GM10847 (cell line): ENCODE measurements around the gene BCAP31.

Experiments
- POLR2A ChIP-seq: IDR thresholded peaks from 2 replicates; pipeline ENCODE4 v1.6.1; 2011; ENCODE audit not compliant: insufficient read length; ENCODE audit errors: extremely low read depth

The BCAP31 gene

DNA sequence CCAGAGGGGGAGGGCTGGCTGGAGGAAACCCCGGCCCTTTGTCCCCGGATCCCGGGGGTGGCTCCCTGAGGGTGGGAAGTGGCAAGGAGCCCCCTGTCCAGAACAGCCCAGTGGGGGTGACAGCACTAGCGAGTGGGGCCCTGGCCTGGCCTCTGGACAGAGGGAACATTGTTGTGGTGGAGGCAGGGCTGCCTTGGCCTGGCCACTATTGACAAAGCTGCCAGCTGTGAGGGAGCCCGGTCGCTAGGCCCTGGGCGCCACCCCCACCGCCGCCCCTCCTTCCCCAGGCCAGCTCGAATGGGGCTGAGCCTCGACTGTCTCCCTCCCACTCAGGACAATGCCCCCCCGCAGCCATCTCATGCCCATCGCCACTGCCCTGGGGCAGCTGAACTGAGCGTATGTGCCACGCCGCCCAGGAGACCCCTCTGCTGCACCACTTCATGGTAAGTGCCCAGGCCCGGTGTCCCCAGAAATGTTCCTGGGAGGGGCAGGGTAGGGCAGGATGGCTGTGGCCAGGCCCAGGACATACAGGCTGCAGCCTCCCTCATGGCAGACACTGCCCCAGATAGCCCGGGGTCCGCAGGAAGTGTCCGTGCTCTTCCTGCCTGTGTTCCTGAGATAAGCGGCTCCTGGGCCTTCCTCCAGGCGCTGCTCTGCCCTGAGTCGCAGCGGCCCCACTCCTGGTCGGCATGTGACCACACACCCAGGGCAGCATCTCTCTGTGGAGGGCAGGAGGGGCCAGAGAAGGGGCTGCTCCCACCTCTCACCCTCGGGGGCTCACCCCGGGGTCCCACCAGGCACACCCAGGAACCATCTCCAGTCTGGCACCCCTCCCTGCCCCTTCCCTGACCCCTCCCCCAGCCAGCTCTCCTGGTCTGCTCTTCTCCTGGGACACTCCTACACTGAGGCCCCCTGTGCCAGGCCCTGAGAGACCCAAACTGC lies 41.2 kb upstream of the BCAP31 start:
- TF ChIP-seq POLR2A, result no peak

DNA sequence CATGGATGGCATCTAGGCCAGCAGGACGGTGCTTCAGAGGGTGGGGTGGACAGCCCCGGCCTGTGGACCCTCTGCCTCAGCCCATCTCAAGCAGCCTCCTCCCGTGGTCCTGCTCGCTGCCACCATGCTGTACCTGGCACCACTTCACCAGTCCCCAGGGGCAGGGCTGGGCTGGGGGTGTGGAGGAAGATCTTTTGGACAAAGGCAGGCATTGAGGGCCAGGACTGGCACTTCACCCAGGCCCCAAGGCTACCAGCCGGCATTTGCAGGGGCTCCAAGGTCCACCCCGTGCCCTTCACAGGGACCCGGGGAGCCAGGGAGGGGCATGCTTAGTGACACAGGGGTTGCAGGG lies 40.6 kb upstream of the BCAP31 start:
- TF ChIP-seq POLR2A, result no peak

DNA sequence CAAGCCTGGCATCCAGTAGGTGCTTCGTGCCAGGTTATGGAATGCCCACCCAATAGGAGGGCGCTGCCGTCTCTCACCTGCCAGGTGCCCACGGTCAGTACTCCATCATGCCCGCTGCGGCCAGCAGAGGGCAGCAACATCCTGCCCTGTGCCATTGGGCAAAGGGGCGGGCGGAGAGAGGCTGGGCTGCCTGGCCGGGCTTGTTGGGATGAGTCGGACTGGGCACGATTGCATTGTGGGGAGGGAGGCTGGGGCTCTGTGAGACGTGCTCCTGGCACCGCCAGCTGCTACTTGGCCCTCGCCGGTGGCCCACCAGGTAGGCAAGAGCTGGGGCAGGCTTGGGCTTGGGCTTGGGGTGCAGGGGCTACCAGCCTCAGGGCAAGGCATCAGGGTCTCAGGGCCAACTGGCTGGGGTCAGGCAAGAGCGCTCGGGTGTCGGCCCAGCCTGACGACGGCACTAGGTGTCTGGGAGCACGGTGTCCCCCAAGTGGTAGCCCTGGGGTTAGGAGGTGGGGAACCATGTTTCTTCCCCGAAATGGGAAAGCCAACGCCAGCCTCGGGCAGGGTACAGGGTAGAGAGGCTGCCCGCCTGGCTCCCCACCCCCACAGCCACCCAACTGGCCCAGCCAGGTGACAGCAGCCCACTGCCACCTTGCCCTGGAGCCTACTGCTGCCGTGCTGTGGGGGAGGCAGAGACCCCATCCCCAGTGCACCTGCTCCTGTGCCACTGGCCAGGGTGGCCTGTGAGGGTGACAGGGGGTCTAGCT lies 40.0 kb upstream of the BCAP31 start, which contains the start of gene PLXNB3:
Gene PLXNB3 (plus strand): TSS at position 261 of the 767 bp plus-strand sequence. CDS start 1,287 bp downstream, outside the sequence.
- TF ChIP-seq POLR2A, result no peak

DNA sequence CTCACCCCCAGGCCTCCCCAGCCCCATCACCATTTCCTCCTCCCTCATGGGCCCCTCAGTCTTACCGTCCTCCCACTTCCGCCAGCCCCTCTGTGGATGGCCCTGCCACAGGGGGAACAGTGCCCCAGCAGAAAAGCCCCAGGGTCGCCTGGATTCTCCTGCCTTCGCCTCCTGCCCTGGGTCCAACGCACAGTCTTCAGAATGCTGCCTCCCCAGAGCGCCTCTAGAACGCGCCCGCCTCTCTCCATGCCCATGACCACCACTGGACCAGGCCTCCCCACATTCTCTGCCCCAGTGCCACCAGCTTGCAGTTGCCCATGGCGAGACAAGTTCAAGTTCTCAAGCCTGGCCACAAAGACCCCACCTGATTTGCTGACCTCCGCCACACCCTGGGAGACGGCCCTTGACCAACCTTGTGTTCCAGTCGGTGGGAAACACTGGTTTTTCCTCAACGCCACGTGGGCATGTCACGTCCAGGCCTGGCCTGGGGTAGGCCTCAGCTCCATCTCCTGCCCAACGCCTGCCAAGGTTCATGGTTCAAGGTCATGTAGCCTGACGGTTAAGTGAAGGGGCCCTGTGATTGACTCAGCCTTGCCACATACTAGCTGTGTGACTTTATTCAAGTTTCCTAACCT lies 39.2 kb upstream of the BCAP31 start:
- no peak for TF ChIP-seq POLR2A

DNA sequence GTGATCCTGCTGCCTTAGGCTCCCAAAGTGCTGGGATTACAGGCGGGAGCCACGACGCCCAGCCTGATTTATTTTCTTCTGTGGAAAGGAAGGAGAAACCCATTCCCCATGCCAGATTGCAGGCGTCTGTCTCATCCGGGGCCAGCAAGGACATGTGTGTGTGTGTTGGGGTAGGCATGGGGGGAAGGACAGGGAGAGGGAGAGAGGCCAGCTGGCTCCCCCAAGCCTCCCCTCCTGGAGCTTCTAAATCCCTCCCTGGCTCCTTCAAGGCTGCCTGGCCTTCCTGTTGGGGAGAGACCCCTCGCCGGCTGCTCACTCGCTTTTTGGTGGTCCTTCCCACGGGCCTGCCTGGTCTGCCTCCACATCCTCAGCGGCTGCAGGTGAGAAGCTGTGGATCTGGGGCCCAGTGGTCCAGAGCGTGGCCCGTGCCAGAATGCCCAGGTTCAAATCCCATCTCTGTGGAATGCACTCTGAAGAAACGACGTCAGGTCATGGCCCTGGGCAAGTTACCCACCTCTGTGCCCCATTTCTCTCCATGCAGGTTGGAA lies 38.5 kb upstream of the BCAP31 start:
- no peak for TF ChIP-seq POLR2A

DNA sequence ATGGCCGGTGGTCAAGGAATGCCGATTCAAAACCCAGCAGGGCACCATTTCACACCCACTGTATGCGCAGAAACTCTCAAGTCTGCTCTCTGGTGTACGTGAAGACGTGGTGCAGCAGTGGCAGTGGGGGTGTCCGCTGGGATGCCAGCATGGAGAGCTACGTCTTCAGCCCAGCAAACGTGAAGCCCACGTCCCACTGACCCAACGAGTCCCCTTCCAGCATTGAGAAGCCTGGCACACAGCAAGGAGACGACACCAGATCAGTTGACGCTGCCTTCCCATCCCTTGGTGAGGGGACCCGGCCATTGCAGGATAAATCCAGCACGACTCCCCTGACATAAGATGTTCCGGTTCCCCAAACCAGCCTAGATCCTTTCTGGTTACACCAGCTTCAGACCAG lies 37.7 kb upstream of the BCAP31 start:
- TF ChIP-seq POLR2A, result no peak

DNA sequence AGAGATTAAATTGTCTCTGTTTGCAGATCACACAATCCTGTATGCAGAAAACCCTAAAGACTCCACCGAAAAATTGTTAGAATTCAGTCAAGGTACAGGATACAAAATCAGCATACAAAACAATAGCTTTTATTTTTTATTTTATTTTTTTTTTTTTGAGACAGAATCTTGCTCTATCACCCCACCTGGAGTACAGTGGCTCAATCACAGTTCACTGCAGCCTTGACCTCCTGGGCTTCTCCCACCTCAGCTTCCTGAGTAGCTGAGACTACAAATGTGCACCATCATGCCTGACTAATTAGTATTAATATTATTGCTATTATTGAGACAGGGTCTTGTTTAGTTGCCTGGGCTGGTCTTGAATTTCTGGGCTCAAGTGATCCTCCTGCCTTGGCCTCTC lies 30.9 kb upstream of the BCAP31 start:
- TF ChIP-seq POLR2A, result no peak

DNA sequence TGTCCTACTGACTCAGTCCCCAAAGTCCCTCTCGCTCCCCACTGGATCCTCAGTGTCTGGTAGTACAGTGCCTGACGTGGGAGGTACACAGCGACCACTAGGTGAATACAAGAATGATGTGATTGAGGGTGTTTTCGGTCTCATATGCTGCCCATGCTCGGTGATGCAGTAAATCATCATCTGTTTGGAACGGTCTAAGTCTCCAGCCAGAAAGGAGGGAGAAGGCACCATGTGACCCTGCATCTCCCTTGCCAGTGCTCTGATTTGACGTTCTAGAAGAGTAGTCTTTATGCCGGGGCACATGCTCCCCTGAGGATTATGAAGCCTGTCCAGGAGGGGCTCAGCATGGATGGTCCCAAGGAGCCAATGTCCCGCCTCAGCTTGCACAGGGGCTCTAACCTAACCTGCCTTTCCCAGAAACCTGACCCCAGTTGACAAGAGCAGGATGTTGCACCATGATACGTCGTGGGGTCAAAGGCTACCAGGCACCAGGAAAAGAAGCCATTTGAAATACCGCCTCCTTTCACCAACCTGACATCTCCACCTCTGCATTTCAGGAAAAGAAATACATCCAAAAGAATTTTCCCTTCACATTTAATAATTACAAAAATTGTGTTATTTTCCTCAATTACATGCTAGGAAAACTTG lies 26.1 kb upstream of the BCAP31 start:
- no peak for TF ChIP-seq POLR2A

DNA sequence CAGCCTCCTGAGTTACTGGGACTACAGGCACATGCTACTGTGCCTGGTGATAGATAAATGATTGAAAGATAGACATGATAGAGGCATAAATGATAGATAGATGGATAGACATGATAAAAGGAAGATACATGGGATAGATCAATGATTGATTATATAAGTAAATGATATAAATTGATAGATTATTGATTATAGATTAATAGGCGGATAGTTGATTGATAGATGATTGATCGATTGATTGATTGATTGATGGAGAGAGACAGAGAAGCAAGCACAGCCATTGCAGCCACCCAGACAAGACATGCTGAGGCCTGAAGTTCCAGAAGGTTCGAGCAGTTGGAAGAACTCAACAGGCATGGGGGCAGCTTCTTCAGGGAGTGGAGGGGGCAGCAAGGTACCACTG lies 22.2 kb upstream of the BCAP31 start:
- no peak for TF ChIP-seq POLR2A

DNA sequence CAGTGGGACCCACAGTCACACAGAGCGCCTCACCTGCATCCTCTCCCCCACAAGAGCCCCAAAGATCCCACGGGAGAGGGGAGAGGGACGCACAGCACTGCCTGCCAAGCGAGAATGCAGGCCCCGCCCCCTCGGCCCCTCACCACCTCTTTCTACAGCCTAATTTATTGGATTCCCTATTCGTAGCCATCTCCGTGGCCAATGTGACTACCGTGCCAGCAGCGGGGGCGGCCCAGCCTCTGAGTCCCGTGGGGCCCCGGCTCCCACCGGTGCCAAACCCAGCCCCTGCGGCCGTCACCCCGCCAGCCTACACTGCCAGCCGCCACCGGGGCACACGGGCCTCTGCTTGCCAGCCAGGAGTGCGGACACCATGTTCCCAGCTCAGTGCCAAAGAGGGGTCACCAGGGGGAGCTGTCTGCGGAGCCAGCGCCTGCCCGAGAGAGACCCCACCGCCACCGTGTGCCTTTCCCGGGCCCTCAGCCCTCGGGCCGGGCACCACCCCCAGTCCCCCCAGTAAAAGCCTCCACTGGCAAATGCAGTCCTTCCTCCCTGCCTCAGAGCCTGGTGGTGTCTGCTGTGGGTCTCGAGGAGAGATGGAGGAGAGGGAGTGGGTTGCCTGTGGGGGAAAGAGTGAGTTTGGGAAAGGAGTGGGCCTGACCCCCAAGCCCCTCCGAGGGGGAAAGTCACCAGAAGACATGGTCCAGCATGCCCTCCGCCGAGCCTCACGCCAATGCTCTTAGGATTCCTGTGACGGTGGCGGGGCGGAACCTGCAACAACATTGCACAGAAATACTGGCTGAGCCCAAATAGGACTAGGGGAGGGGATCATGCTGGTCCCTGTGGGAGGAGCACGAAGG lies 20.3 kb upstream of the BCAP31 start:
- TF ChIP-seq POLR2A, result no peak

DNA sequence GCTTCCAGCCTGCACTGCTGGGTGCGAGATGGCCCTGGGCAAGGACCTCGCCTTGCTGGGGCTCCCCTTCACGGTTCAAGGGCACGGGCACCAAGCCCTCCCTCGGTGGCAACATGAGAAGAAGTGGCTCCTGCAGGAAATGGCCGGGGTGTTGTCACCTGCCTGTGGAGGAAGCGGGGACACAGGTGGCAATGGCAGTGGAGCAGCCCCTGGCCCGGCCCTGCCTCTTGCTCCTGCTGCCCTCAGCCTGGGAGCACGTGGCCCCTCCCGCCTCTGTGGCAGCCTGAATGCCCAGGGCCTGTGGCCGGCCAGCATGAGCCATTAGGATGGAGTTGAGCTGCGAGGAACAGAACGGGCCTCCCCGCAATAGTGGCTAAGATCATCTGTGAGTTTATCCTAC lies 17.3 kb upstream of the BCAP31 start:
- TF ChIP-seq POLR2A, result no peak

DNA sequence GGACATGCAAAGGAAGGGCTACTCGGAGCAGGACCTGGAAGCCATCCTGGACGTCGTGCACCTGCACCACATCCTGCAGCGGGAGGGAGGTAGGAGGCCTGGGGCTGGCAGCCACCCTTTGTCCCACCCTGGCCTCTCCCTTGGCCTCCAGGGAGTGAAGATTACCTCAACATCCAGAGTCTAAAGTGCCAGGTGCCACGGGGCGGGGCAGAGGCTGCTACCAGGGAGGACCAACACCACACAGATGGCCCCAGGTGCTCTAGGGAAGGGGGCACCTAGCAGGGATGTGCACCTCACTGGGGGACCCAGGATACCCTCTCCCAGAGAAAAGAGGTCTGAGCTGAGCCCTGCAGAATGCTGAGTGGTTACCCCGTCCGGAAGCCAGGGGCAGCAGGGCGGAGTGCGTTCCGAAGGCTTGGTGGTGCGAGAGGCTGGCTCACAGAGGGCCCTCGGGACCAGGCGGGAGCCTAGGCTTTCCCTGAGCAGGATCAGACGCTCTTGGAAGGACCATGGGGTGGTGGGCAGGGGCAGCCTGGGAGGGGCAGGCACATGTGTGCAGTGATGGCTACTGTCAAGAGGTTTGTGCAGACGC lies 16.5 kb upstream of the BCAP31 start:
- TF ChIP-seq POLR2A, result no peak

DNA sequence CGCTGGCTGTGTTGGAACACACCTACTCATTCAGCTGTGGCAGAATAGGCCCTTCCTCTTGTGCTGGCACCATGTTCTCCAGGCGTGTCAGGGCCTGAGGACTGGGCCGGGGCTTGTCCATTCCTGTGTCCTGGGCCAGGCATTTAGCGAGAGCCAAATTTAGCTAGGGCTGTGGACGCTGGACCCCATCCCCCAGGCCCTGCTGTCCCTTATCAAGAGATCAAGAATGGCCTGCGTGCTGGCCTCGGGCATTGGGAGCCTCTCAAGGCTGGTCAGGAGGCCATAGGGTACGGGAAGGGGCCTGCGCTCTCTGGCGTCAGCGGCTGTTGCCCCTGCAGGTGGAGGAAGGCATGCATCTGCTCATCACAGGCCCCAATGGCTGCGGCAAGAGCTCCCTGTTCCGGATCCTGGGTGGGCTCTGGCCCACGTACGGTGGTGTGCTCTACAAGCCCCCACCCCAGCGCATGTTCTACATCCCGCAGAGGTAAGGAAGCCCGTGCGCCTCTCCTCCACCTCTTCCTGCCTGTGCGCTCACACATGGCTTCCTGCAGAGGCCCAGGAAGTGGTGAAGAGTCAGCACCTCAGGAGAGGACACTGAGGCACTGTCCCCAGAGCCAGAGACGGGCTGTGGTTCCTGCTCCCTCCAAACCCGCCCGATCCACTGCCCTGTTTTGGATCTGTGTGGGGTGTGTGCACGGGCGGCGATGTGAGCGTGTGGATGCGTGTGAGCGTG lies 15.7 kb upstream of the BCAP31 start:
- TF ChIP-seq POLR2A, result no peak
